MM.1S (cell line): ENCODE measurements around the gene PLCXD3.

ENCODE experiments used
- DNase-seq: peaks from one replicate; pipeline ENCODE4 v3.0.0-alpha.2; 2015
- H2AFZ ChIP-seq: fragments of 300-600 bp; sonication (generic); 2 replicates; pipeline ENCODE4 v1.6.0; 2016; ENCODE audit warnings: antibody characterized with exemption, low read length
- H3F3A ChIP-seq: fragments of 300-600 bp; sonication (generic); 2 replicates; pipeline ENCODE4 v1.6.1; 2016; ENCODE audit warnings: mild to moderate bottlenecking, antibody characterized with exemption, low read length, moderate library complexity, mixed read lengths; ENCODE audit not compliant: insufficient read depth
- H3K27ac ChIP-seq: fragments of 300-600 bp; sonication (generic); 2 replicates; pipeline ENCODE4 v1.5.1; 2016; ENCODE audit warnings: mild to moderate bottlenecking, low read length
- H3K27me3 ChIP-seq: fragments of 300-600 bp; sonication (generic); replicated peaks from 2 replicates; pipeline ENCODE4 v1.6.0; 2016; ENCODE audit warnings: low read length; ENCODE audit not compliant: insufficient read depth
- H3K36me3 ChIP-seq: fragments of 300-600 bp; sonication (generic); replicated peaks from 2 replicates; pipeline ENCODE4 v1.6.1; 2016; ENCODE audit warnings: mild to moderate bottlenecking, low read length, mixed read lengths; ENCODE audit not compliant: insufficient read depth
- H3K4me1 ChIP-seq: fragments of 300-600 bp; sonication (generic); 2 replicates; pipeline ENCODE4 v1.6.1; 2016; ENCODE audit warnings: low read length, mixed read lengths
- H3K4me2 ChIP-seq: fragments of 300-600 bp; sonication (generic); 2 replicates; pipeline ENCODE4 v1.6.0; 2016; ENCODE audit warnings: low read depth, low read length
- H3K4me3 ChIP-seq: fragments of 300-600 bp; sonication (generic); 2 replicates; pipeline ENCODE4 v1.5.1; 2016; ENCODE audit warnings: low read length, mixed read lengths
- H3K79me2 ChIP-seq: fragments of 300-600 bp; sonication (generic); 2 replicates; pipeline ENCODE4 v1.6.1; 2016; ENCODE audit warnings: mixed run types, low read length, mixed read lengths
- H3K9ac ChIP-seq: fragments of 300-600 bp; sonication (generic); 2 replicates; pipeline ENCODE4 v1.6.1; 2016; ENCODE audit warnings: low read length, mixed read lengths
- H3K9me2 ChIP-seq: fragments of 300-600 bp; sonication (generic); replicated peaks from 2 replicates; pipeline ENCODE4 v1.6.1; 2016; ENCODE audit warnings: mild to moderate bottlenecking, low read length, mixed read lengths; ENCODE audit not compliant: insufficient read depth
- H3K9me3 ChIP-seq: fragments of 300-600 bp; sonication (generic); replicated peaks from 2 replicates; pipeline ENCODE4 v1.6.1; 2016; ENCODE audit warnings: mild to moderate bottlenecking, low read length, mixed read lengths; ENCODE audit not compliant: insufficient read depth
- H4K20me1 ChIP-seq: fragments of 300-600 bp; sonication (generic); 2 replicates; pipeline ENCODE4 v1.6.1; 2016; ENCODE audit warnings: mild to moderate bottlenecking, low read length, moderate library complexity, mixed read lengths; ENCODE audit not compliant: insufficient read depth
- EZH2 ChIP-seq: fragments of 300-600 bp; sonication (generic); optimal IDR thresholded peaks from 2 replicates; pipeline ENCODE3; 2017; ENCODE audit warnings: low read depth, mild to moderate bottlenecking, antibody characterized with exemption, low read length, mixed read lengths
- EZH2phosphoT487 ChIP-seq: fragments of 300-600 bp; sonication (generic); IDR thresholded peaks from 2 replicates; pipeline ENCODE4 v1.6.1; 2018; ENCODE audit warnings: antibody characterized with exemption, low read length
- TF ChIP-seq, protein P1 (sequence below): fragments of 300-600 bp; sonication (generic); IDR thresholded peaks from 2 replicates; pipeline ENCODE4 v1.5.1; 2016; ENCODE audit warnings: antibody characterized with exemption, low read length, mixed read lengths

PLCXD3 gene

DNA sequence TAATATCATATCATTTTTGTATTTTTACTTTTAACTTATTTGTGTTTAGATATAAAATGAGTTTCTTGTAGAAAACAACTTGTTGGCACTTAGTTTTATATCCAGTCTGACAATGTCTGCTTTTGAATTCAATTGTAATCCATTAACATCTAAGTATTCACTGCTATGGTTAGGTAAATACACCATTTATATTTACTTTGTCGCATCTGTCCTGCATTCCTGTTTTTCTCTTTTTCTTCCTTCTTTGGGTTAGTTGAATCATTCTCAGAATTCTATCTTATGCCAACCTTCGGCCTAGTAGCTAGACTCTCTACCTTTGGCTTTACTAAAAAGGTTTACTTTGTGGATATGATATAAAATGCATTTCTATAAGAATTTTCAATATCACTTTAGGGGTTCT, 107.6 kb downstream of the PLCXD3 start:
- no peaks in the 10 kb centered on the region for H3K9me3 ChIP-seq
- no peaks in the 10 kb centered on the region for H3K27me3 ChIP-seq
- H3K9me2 ChIP-seq: no peaks in the 10 kb centered on the region
- no peak for DNase-seq
- no peak overlapping the region for H3K4me2 ChIP-seq
- H3K79me2 ChIP-seq: no peaks in the 10 kb centered on the region
- H3K4me3 ChIP-seq: no peak overlapping the region
- no peak overlapping the region for H3K27ac ChIP-seq
- H2AFZ ChIP-seq: no peak overlapping the region
- no peaks in the 10 kb centered on the region for H4K20me1 ChIP-seq
- no peak for TF ChIP-seq EZH2phosphoT487
- TF ChIP-seq EZH2: no peak
- TF ChIP-seq, protein P1, sequence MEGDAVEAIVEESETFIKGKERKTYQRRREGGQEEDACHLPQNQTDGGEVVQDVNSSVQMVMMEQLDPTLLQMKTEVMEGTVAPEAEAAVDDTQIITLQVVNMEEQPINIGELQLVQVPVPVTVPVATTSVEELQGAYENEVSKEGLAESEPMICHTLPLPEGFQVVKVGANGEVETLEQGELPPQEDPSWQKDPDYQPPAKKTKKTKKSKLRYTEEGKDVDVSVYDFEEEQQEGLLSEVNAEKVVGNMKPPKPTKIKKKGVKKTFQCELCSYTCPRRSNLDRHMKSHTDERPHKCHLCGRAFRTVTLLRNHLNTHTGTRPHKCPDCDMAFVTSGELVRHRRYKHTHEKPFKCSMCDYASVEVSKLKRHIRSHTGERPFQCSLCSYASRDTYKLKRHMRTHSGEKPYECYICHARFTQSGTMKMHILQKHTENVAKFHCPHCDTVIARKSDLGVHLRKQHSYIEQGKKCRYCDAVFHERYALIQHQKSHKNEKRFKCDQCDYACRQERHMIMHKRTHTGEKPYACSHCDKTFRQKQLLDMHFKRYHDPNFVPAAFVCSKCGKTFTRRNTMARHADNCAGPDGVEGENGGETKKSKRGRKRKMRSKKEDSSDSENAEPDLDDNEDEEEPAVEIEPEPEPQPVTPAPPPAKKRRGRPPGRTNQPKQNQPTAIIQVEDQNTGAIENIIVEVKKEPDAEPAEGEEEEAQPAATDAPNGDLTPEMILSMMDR: no peak
- no peaks in the 10 kb centered on the region for H3K36me3 ChIP-seq
- H3K4me1 ChIP-seq: no peaks in the 10 kb centered on the region
- H3F3A ChIP-seq: no peaks in the 10 kb centered on the region
- no peak overlapping the region for H3K9ac ChIP-seq

DNA sequence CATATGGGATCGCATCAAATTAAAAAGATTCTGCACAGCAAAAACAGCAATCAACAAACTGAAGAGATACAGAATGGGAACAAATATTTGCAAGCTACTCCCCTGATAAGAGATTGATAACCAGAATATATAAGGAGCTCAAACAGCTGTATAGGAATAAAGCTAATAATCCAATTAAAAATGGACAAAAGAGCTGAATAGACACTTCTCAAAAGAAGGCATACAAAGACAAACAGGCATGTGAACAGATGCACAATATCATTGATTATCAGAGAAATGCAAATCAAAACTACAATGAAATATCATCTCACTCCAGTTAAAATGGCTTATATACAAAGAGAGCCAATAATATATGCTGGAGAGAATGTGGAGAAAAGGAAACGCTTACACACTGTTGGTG, 110.6 kb downstream of the PLCXD3 start:
- H3K4me1 ChIP-seq: no peaks in the 10 kb centered on the region
- TF ChIP-seq EZH2: no peak
- no peak for TF ChIP-seq EZH2phosphoT487
- TF ChIP-seq, protein P1: no peak
- H3K36me3 ChIP-seq: no peaks in the 10 kb centered on the region
- no peaks in the 10 kb centered on the region for H3K9me2 ChIP-seq
- H3F3A ChIP-seq: no peaks in the 10 kb centered on the region
- H3K27ac ChIP-seq: no peak overlapping the region
- no peaks in the 10 kb centered on the region for H3K9me3 ChIP-seq
- H3K27me3 ChIP-seq: no peaks in the 10 kb centered on the region
- H3K4me3 ChIP-seq: no peak overlapping the region
- H4K20me1 ChIP-seq: no peaks in the 10 kb centered on the region
- DNase-seq: no peak
- no peak overlapping the region for H3K9ac ChIP-seq
- no peak overlapping the region for H2AFZ ChIP-seq
- H3K4me2 ChIP-seq: no peak overlapping the region
- H3K79me2 ChIP-seq: no peaks in the 10 kb centered on the region

DNA sequence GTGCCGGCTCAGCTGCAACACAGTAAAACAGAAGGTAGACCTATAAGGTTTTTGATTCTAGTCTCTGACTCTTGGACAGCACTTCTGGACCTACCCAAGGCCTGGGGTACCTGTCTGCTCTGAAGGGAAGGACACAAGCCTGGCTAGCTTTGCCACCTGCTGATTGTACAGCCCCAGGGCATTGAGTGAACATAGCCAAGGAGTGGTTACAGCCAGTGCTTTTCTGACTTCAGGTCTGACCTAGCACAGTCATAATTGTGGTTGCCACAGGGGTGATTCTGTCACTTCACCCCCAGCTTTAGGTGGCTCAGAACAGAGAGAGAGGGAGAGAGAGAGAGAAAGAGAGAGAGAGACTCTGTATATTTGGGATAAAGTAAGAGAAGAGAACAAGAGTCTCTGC, 118.4 kb downstream of the PLCXD3 start:
- Histone ChIP-seq H3K9me2 (no peaks in the 10 kb centered on the region), H3F3A (no peaks in the 10 kb centered on the region), H2AFZ (no peak overlapping the region), H3K27ac (no peak overlapping the region), H3K9ac (no peak overlapping the region), H3K79me2 (no peaks in the 10 kb centered on the region), H3K9me3 (no peaks in the 10 kb centered on the region), H3K4me1 (no peaks in the 10 kb centered on the region), H3K4me3 (no peak overlapping the region), H3K27me3 (no peaks in the 10 kb centered on the region), H4K20me1 (no peaks in the 10 kb centered on the region), H3K4me2 (no peak overlapping the region), H3K36me3 (no peaks in the 10 kb centered on the region)
- TF ChIP-seq EZH2: no peak
- TF ChIP-seq, protein P1: no peak
- no peak for TF ChIP-seq EZH2phosphoT487
- no peak for DNase-seq
